HG03378 (cell line): ENCODE data around the gene CDH4.

Experiments
- ATAC-seq: cut with Tn5 transposase; IDR thresholded peaks from one replicate; pipeline ENCODE4 v1.9.1; 2021; ENCODE audit warnings: mild to moderate bottlenecking, moderate library complexity; ENCODE audit not compliant: unreplicated experiment

CDH4 gene

DNA sequence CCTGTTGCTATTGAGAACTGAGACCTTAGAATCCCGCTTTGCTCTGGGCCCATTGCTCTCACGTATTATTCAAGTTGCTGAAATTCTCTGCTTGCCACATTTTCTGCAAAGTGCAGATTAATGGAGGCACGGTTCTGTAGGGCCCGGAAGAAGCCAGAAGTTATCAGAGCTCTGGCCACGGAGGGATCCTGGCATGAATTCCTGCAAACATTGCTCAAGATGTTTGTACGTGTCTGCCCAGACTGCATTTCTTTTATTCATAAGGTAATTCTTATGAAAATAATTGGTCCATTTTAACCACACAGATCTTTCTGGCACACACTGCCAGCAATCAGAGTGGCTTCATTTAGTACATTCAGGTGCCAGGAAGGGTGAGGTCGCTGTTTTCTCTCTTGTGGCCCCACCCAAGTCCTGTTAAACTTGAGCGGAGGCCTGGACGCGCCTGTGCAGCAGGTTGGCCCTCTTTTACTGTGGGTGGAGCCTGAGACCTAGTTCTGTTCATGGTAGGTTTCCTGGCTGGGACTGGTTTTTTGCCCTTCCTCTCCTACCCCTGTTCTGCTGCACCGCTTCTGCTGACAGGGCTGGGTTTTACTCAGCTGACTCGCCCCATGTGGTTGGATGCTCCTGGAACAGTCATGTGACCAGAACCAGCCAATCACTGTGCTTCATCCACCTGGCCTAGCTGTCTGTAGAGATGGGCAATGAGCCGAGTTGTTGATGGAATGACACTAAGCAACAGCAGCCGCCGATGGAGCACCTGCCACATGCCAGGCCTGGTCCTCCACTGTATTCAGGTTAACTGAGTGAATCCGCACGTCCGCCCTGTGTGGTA lies 230.2 kb downstream of the CDH4 start:
- ATAC-seq: no peak

DNA sequence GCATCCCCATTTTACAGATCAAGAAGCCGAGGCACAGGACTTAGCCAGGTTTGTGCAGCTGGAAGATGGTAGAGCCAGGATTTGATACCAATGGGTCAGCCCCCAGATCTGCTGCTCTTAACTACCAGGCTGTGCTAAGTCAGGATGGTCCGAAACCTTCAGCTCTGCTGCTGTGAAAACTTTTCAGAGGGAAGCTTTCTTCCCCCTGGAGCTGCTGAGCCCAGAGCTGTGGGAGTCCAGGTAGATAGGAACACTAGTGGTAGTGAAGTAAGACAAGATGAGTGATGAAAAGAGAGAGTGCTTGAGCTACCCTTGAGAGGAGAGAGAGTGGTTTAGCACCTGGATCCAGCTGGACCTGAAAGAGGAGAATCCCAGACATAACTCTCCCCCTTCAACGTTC lies 230.8 kb downstream of the CDH4 start:
- ATAC-seq: no peak

DNA sequence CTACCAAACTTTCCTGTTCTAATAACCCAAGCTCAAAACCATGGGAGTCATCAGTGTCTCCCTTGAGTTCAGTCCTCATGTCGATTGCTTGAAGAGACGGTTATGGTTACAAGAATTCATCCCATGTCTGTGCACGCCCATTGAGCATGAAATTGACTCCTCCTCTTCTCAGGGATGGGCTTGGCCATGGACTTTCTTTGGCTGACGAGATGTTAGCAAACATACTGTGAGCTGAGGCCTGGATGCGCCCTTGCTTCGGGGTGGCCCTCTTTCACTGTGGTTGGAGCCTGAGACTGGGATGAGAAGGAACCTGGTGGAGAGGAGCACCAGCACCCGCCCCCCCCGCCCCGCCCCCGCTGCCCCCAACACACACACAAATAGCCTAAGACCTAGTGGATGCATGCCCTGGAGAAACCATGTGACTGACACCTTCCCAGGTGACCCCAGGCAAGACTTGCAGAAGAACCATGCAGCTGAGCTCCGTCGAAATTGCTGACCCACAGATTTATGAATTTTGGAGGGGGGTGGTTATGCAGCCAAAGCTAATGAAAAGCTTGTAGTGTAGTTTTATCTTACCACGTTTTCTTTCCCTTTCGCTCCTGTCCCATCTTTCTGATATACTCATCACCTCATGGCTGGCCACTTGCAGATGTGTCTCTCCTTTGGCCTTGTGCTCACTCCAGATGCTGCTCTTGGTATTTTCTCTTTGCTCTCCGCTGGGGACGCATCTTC lies 231.4 kb downstream of the CDH4 start:
- no peak for ATAC-seq

DNA sequence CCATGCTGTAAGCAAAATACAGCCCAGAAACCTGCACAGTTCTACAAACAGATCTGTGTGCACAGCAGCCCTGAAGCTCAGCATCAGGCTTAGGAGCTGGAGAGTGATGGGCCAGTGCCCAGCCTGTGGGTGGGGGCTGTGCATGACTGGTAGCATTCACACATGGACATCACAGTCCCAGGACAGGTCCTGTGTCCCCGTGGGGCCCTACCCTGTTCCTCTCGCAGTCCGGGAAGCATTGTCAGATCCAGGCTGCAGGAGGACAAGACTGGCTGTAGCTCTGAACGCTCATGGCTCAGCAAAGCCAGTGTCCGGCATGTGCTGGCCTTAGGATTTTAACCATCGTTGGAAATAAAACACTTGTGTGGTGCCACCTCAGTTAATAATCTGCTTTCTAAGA lies 234.1 kb downstream of the CDH4 start:
- ATAC-seq: no peak

DNA sequence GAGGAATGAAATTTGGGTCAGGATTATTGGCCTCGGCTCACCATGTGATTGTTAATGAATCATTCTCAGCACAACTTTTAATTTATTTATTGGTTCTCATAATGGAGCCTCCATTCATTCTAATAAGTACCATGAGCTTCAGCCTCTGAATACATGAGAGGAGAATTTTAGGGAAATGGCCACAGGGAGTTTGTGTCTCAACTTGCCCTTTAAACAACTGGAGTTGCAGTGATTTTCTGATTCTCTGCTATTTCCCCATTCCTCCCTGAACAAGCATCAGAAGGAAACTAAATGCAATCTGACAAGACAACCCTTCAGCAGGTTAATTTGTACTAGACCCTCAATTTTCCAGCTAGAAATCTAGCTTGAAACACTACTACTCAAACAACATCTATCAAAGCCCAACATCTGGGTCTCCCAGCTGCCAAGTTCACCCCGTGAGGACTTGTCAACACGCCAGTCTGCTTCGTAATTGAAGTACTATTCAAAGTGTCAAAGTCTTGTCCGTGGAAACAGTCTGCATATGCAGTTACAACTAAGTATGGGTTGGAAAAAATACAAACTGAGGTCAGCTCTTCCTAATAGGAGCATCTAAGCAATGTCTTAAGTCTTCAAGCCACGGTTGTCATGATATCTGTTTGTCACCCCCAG lies 235.4 kb downstream of the CDH4 start:
- no peak for ATAC-seq

DNA sequence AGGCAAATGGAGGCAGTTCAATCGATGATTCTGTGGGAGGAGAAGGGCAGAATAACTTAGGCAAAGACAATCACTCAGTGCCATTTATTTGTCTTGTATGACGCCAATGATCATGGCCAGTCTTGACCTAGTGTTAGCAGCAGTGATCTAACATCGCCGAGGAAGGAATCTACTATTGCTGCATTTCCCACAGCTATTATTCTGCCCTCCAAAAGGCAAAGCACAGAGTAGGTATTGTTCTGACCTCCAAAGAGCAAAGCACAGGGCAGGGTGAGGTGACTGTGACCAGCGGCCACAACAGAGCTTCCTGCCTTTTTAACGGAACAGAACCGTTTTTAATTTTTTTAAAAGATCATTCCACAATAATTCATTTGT lies 235.9 kb downstream of the CDH4 start:
- ATAC-seq: no peak

GRCh38 chr20:61490721-61491120 lies 238.7 kb downstream of the CDH4 start:
- ATAC-seq: no peak

DNA sequence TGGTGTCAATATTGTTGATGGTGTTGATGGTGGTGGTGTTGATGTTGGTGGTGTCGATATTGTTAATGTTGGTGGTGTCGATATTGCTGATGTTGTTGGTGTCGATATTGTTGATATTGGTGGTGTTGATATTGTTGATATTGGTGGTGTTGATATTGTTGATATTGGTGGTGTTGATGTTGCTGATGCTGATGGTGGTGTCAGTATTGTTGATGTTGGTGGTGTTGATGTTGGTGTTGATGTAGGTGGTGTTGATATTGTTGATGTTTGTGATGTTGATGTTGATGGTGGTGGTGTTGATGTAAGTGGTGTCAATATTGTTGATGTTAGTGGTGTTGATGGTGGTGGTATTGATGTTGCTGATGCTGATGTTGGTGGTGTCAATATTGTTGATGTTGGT lies 240.0 kb downstream of the CDH4 start:
- ATAC-seq: no peak

- no peak for ATAC-seq
Observed at GRCh38 chr20:61493798-61494305, 241.8 kb downstream of the CDH4 start.

DNA sequence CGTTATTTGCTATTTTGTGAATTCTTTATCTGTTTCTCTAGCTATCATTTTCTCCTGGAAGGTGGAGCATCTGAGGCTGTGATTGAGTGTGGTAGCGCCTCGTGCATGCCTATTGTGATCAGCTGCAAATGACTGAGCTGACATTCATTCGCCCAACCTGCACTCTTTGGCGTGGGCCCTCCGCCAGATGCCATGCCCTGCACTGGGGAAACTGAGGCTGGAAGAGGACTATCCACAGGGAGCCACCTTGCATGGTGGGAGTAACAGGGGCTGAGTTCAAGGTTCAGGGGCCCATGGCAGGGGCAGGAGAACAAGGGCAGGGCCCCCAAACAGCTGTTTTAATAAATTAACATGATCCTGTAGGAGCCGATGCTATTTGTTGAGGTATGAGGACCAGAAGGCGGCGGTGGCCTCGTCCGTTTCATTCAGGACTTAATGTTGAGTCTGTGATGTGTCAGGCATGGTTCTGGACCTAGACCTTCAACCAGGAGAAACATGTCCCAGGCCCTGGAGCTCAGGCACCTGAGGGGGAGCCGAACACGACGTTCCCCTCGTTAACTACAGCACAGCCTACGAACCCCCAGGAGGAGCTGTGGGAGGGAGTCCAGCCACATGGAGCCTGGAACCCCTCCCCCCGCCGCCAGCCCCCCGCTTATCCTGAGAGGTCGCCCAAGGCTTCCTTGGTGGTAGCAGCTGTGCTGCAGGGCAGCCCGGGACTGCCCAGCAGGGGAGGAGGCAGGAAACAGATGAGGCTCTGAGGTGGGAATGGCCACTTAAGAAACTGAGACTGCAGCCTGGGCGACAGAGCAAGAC lies 242.9 kb downstream of the CDH4 start:
- no peak for ATAC-seq

GRCh38 chr20:61497029-61497627 lies 245.1 kb downstream of the CDH4 start:
- ATAC-seq: no peak

- no peak for ATAC-seq
Observed at GRCh38 chr20:61499859-61500554, 247.9 kb downstream of the CDH4 start.

- no peak for ATAC-seq
Observed at GRCh38 chr20:61500791-61501321, 248.8 kb downstream of the CDH4 start.

- no peak for ATAC-seq
Observed at GRCh38 chr20:61502433-61502832, 250.4 kb downstream of the CDH4 start.

DNA sequence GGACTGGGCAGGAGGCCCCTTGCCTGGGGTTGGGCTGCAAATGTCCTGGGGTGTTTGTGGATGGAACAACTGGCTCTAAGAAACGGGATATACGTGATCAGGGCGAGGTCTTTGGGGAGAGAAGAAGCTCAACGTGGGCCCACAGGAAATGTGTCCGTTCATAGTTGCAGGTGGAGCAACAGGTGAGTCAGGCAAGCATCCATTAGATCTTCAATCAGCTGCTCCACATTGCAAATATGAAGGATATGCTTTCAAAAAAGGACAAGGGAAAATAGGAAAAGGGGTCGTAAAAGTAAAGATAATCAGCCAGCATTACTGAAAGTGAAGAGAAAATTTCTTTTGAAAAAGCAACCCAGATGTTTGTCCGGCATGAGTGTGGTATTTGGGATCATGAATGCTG lies 251.0 kb downstream of the CDH4 start:
- no peak for ATAC-seq

DNA sequence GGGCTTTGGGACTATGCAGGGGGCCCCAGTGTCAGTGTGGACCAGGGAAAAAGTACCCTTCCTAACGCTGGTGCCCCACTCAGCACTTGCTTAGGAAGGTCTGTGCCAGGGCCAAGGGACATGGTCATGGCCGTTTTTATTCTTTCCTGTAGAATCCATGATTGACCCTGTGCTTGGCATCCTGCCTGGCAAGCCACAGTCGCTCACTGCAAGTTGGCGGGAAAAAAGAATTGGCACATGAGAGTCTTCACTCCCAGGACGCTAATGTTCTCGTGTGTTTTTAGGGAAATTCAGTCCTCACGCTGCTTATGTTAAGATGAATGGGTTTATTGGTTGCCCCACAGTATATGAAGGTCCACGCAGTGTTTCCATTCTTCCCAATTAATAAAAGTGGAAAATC lies 253.4 kb downstream of the CDH4 start:
- no peak for ATAC-seq

DNA sequence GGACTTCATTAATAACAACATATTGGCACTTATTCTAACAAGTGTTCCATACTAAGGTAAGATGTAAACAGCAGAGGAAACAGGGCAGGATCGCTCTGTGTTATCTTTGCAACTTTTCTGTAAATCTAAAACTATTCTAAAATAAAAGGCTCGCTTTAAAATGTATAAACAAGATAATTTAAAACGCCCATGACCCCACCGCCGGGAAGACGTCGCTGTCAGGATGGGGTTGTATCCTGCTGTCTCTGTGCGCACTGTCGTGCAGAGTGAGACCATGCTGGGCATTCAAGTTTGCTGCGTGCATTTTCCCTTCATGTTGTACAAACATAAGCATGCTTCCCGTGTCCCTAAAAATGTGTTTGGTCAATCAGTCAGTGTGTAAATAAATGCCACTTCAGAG lies 255.7 kb downstream of the CDH4 start:
- no peak for ATAC-seq

GRCh38 chr20:61508301-61509096 lies 256.4 kb downstream of the CDH4 start:
- no peak for ATAC-seq
